Forelimb muscle (tissue), 1 donor: Measurements from ENCODE around the gene RARG. TPM values are rescaled to one million over a fixed set of nuclear protein-coding genes. Genes with fewer than 3 reads are reported as not detected.
"Not testable (repeated sequence)": the region's sequence is repeated elsewhere in the genome, so short reads cannot be mapped to it uniquely, and the experiment has no call there.

Source experiments
- DNase-seq: peaks from one replicate; pipeline ENCODE4 v3.0.0-alpha.2; 2013; ENCODE audit warnings: low read depth
- polyA plus RNA-seq: library from polyadenylated mRNA; unstranded; fragments of 120-200 nt; gene quantifications from one replicate; pipeline ENCODE4 v1.2.1, GENCODE V29; 2013; ENCODE audit not compliant: insufficient read length

The RARG gene
- polyA plus RNA-seq, 1 donor, result 22.5 TPM

- DNase-seq, result no peak
Observed at GRCh38 chr12:53210843-53211242, 21.2 kb downstream of the RARG start.

- no peak for DNase-seq
Observed at GRCh38 chr12:53208877-53209463, 23.0 kb downstream of the RARG start.

DNA sequence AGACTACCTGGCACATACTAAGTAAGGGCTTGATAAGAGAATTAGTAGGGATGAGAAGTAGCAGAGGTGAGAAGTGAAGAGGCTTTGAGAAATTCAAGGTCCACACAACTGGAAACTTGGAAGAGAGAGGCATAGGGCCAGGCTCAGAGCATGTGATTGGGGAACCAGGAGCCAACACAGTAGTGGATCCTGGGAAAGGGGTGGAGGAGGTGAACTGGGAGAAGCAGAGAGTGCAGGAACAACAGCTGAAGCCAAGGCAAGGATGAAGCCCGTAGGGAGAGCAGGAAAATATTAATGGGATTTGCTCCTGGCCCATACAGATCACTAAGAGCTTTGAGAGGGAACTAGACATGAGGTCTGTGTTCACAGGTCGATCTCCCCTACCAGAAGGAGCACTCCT is 23.6 kb downstream of the RARG start:
- DNase-seq, result no peak

GRCh38 chr12:53207042-53207441 is 25.0 kb downstream of the RARG start, which contains the start of gene ITGB7:
Gene ITGB7, minus strand, starts transcription at chr12:53207251. Its CDS starts 6,808 bp downstream, at chr12:53200443.
- no peak for DNase-seq

- DNase-seq, result no peak
Observed at GRCh38 chr12:53205747-53206419, 26.1 kb downstream of the RARG start.

DNA sequence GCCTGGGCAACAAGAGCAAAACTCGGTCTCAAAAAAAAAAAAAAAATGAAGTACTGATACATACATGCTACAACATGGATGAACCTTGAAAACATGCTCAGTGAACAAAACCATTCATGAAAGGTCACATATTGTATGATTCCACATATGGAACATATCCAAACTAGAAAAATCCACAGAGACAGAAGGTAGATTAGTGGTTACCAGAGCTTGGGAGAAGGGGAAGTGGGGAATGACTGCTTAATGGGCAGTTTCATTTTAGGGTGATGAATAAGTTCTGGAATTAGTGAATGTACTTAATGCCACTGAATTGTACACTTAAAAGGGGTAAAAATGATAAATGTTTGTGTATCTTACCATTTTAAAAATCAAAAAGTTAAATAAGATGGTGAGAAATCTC is 27.7 kb downstream of the RARG start:
- DNase-seq, result no peak

DNA sequence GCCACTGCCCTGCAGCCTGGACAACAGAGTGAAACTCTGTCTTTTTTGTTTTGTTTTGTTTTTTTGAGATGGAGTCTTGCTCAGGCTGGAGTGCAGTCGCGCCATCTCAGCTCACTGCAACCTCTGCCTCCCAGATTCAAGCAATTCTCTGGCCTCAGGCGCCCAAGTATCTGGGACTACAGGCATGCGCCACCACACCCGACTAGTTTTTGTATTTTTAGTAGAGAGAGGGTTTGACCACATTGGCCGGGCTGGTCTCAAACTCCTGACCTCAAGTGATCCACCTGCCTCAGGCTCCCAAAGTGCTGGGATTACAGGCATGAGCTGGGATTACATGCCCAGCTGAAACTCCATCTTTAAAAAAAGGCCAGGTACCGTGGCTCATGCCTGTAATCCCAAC is 29.7 kb downstream of the RARG start:
- not testable (repeated sequence) for DNase-seq

DNA sequence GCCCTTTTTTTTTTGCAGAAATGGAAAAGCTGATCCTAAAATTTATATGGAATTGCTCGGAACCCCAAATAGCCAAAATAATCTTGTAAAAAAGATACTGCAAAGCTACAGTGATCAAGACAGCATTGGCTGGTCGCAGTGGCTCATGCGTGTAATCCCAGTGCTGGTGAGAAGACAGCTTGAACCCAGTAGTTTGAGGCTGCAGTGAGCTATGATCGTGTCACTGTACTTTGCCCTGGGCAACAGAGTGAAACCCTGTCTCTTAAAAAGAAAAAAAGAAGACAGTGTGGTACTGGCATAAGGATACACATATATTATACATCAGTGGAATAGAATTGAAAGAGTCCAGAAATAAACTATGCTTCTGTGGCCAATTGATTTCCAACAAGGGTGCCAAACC is 30.4 kb downstream of the RARG start:
- DNase-seq, result no peak

DNA sequence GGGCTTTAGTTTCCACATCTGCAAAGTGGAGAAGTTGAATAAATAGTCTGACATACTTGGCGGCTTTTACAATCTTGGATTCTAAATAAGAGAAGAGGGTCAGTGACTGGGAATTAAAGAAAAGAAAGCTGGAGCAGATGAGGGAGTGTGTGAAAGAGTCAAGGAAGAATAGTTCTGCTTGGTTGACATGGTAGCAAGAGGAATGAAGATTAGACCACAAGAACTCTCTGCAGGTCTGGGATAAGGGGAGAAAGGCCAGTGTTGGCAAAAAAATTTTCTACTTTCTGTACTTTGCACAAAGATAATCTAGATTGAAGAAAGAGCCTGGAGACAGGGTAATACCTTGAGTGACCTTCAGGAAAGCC is 30.9 kb downstream of the RARG start:
- no peak for DNase-seq

DNA sequence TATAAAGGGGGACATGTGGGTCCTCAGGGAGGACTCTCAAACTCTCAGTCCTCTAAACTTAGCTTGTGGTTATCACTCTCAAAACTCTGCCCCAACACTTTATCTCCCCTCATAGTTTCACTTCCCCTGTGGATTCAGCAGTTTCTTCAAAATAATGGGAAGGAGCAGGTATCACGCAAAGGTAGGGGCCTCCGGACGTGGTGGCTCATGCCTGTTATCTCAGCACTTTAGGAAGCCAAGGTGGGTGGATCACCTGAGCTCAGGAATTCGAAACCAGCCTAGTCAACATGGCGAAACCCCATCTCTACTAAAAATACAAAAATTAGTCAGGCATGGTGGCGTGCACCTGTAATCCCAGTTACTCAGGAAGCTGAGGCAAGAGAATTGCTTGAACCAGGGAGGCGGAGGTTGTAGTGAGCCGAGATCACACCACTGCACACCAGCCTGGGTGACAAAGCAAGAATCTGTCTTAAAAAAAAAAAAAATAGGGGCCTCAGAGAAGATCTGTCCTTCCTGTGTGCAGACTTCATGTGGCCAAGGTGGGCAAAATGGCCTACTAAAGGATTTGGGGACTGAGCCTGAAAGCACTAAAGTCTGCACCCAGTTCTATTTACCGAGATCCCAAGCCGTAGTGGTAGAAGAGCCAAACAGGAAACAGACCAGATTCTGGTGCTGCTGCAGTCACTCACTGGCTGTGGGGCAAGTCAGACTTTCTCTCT is 31.4 kb downstream of the RARG start:
- DNase-seq, result no peak

DNA sequence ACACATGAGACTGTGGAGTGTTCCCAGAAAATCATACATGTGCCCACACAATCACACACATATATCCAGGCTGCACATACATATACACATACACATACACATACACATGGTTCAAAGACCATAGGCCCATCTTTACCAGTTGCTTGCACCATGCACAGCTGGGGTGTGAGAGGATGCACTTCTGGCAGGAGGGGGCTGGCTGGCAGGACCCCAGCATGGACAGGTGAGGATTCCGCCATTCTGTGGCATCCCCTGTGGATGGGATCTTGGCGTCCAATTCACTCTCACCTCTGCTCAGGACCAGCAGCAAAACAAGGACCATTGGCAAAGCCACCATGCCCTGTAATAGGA is 31.9 kb downstream of the RARG start:
- DNase-seq, result no peak

- no peak for DNase-seq
Observed at GRCh38 chr12:53199700-53200099, 32.3 kb downstream of the RARG start.

DNA sequence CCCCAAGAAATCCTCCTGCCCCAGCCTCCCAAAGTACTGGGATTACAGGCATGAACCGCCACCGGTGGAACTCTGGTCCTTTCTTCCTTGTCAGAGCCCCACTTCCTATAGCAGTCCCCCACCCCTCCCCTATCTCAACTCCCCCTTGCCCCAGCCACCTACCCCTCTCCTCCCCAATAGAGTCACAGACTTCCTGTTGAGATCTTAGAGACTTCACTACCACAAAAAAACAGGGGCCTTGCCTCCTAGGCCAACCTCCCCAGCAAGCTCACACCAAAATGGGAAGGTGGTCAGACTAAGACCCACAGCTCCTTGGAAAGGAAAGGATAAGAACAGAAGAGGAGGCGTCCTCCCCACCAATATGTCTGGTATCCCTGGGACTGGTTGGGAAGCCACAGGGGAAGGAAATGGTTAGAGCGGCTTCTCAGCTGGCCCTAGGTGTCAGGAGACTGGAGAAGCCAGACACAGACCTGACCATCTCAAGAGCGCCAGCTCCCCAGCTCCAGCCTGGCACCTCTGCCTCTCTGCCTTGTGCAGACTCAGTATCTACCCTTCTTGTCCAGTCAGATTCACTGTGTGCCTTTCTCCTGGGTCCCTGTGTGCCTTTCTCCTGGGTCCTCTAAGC is 33.4 kb downstream of the RARG start:
- DNase-seq, result no peak

GRCh38 chr12:53197011-53197640 is 34.9 kb downstream of the RARG start:
- DNase-seq, result no peak

- no peak for DNase-seq
Observed at GRCh38 chr12:53196486-53196885, 35.5 kb downstream of the RARG start.

GRCh38 chr12:53195516-53196420 is 36.2 kb downstream of the RARG start:
- DNase-seq, result no peak

GRCh38 chr12:53194973-53195372 is 37.0 kb downstream of the RARG start:
- DNase-seq, result no peak

DNA sequence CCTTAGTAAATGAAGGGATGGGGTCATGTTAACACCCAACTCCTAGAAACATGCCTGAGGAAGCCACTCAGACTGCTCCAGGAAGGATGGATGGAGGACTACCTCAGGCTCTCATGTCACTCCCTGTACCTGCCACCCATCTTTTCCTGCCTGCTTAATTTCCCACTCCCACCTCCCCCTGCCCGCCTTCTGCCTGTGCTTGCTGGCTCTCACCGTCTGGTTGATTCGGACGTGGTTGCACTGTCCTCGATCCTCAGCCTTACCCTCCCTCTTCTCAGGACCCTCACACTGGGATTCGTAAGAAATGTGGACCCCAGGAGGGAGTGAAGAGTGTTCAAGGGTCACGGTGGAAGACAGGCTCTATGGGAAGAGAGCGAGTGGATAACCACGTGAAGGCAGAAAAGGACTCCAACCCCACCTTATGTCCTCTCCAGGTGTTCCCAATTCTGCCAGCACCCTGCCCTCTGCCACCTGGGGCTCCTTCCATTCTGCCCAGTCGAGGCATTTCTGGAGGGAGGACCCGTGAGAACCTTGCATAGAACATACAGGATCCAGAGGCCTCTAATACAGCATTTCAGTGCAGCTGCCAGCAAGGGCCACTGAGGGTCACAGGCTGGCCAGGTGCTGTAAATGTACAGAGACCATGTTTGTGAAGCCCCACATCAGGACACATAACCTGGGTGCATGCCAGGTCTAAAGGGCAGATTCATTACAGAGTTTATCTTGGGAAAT is 37.9 kb downstream of the RARG start:
- no peak for DNase-seq

DNA sequence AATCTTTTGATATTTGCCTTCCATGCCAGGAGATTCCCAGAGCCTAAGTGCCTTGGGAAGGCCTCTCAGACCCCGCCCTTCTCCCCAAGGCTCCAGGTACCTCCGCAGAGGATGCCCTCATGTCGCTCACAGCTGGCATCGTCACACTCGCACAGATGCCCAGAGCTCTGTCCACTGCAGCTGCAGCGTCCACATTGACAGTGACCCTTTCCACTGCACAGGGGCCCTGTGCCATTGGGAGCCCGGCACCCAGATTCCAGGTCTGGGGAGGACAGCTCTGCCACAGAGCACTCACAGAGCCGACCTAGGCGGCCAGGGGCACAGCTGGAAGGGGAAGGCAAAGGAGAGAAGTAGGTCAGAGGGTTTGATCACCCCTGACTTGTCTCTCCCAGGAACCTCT is 39.0 kb downstream of the RARG start:
- DNase-seq, result no peak

- no peak for DNase-seq
Observed at GRCh38 chr12:53192531-53193021, 39.4 kb downstream of the RARG start.
